Peyer's patch (tissue), 4 donors: ENCODE measurements around the gene EBF4.

Experiments
- CTCF ChIP-seq, 6 experiments: fragments of 450-650 bp in 4 of 6; fragments of 200-600 bp in 2 of 6; sonication (generic) in 1 of 6; IDR thresholded peaks; one replicate each; pipeline ENCODE4 v1.5.1; 2017 to 2019; ENCODE audit warnings: antibody characterized with exemption in 6 of 6, mild to moderate bottlenecking in 3 of 6, moderate library complexity in 1 of 6
- POLR2A ChIP-seq, 2 donors: fragments of 450-650 bp; IDR thresholded peaks; one replicate each; pipeline ENCODE4 v1.5.1; 2017; ENCODE audit warnings: antibody characterized with exemption in 2 of 2, mild to moderate bottlenecking in 2 of 2, moderate library complexity in 2 of 2

DNA sequence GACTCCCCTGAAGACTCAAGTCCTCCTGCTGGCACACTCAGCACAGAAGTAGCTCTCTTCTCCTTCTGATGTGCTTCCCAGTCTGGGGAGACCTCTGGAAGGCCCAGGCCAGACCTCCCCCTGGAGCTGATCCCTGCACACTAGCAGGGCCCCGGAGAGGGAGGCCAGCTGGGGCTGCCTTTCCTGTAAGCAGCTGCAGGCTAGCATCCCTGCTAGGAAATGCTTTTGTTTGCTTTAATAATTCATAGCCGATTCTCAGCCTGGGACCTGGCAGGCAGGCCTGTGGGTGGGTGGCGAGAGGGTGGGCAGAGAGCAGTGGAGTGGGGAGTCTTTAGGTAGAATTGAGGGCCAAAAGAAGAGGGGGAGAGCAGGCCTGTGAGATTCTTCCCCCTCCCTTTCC, 5.2 kb downstream of the EBF4 start:
- TF ChIP-seq CTCF (IDR thresholded peaks at IDR 0.05): no peak
- no peak for TF ChIP-seq POLR2A (IDR thresholded peaks at IDR 0.05)
